Heart left ventricle (tissue), 16 donors: Measurements from ENCODE around the gene AHDC1. TPM values are rescaled to one million over a fixed set of nuclear protein-coding genes. Genes with fewer than 3 reads are reported as not detected.

Source experiments
- ATAC-seq, 4 donors: fragments of 200-7000 bp; cut with Tn5 transposase; one replicate each; pipeline ENCODE4 v1.9.1; 2020 to 2022; ENCODE audit warnings: moderate library complexity in 4 of 4, mild to moderate bottlenecking in 3 of 4, moderate number of reproducible peaks in 1 of 4
- DNase-seq, 5 donors: peaks; one replicate each; pipeline ENCODE4 v3.0.0-alpha.2; 2020
- H3K27ac ChIP-seq, 12 donors: fragments of 200-600 bp; sonication (generic) in 4 of 12; one replicate each; pipeline versions ENCODE4 v1.5.0 to v1.8.0; 2016 to 2022; ENCODE audit warnings: mild to moderate bottlenecking in 2 of 12
- H3K27me3 ChIP-seq, 9 donors: fragments of 200-600 bp; sonication (generic) in 2 of 9; one replicate each; pipeline versions ENCODE4 v1.5.1 to v1.8.0; 2016 to 2022; ENCODE audit warnings: mild to moderate bottlenecking in 3 of 9
- H3K36me3 ChIP-seq, 9 donors: fragments of 200-600 bp; sonication (generic) in 2 of 9; one replicate each; pipeline versions ENCODE4 v1.5.0 to v1.8.0; 2018 to 2022; ENCODE audit warnings: mild to moderate bottlenecking in 2 of 9
- H3K4me1 ChIP-seq, 12 donors: fragments of 200-600 bp; sonication (generic) in 4 of 12; one replicate each; pipeline versions ENCODE4 v1.5.0 to v1.8.0; 2016 to 2022; ENCODE audit warnings: mild to moderate bottlenecking in 3 of 12
- H3K4me3 ChIP-seq, 12 donors: fragments of 200-600 bp; sonication (generic) in 4 of 12; one replicate each; pipeline versions ENCODE4 v1.5.0 to v1.8.0; 2017 to 2022; ENCODE audit warnings: mild to moderate bottlenecking in 9 of 12, moderate library complexity in 4 of 12
- H3K9me3 ChIP-seq, 12 donors: fragments of 200-600 bp; sonication (generic) in 4 of 12; one replicate each; pipeline versions ENCODE4 v1.5.0 to v1.8.0; 2016 to 2022; ENCODE audit warnings: mild to moderate bottlenecking in 1 of 12
- POLR2A ChIP-seq, 2 donors: fragments of 450-650 bp; IDR thresholded peaks; one replicate each; pipeline ENCODE4 v1.6.1; 2017; ENCODE audit warnings: antibody characterized with exemption in 2 of 2, mild to moderate bottlenecking in 2 of 2, moderate library complexity in 2 of 2
- WGBS, 4 donors: extraction: QIAGEN DNeasy Blood & Tissue Kit in 2 of 4; methylation state at CpG; one replicate each; pipeline versions ENCODE4 v1.1.5 to v1.1.7; 2013 to 2018; 5-methylcytosine and 5-hydroxymethylcytosine counted together
- intact Hi-C, 10 donors: fragments of 100-400 bp; cut with DNase I; formaldehyde crosslinking; loops; one replicate each; pipeline versions ENCODE4 v1.11.1 to v1.14.2; 2022
- polyA plus RNA-seq, 2 donors: library from polyadenylated mRNA; stranded (reverse); fragments of 200-250 nt; gene quantifications; one replicate each; pipeline ENCODE4 v1.2.3, GENCODE V29; 2013
- total RNA-seq, 9 donors: library from RNA; depleted of rRNA in 2 of 9; stranded (reverse); fragments of >200 nt in 2 of 9; fragmentation: NEBNext Ultra II Directional in 3 of 9; extraction: Animal tissue kit (Norgen Biotek cat#: 25700) in 3 of 9; gene quantifications; one replicate each; pipeline versions ENCODE4 v1.1.0 to v1.2.4, GENCODE V29; 2016 to 2023
- TF ChIP-seq, protein P1 (sequence below), 12 donors: fragments of 200-600 bp; sonication (generic) in 4 of 12; IDR thresholded peaks; one replicate each; pipeline versions ENCODE4 v1.5.0 to v1.8.0; 2018 to 2022; ENCODE audit warnings: antibody characterized with exemption in 12 of 12, mild to moderate bottlenecking in 5 of 12
- donor health status: ischemic (EF 13 %, LVEDD 7.1; RV severe dilation, severe dysfunction).
- donor health status: healthy with polysubstance abuse.
- donor health status: DM: no; HTN: yes; CAD: no.
- donor health status: DM: no; HTN: no; CAD: no.
- donor health status: ischemic (EF 25% LVEDD 6.9; RV normal size, moderate dysfunction).
- donor health status: ischemic (EF 25% LVEDD 5.7; RV mildly dilated, moderate dysfunction).
- donor health status: healthy.
- donor health status: DM: yes; HTN: yes; CAD: no.
- donor health status: ischemic (EF 35%, LVEDD 5.7; RV mildly dilated, moderate dysfunction).
- donor health status: nonischemic (EF 11% LVEDD 7.7; RV severe dilation, severe dysfunction).
- donor health status: DM: yes; HTN: yes; CAD: no.
- donor health status: PGD.
- donor health status: ischemic (EF 29% LVEDD 5.4; RV normal size, mild dysfunction).
- donor health status: nonischemic (EF 23%, LVEDD 6.1; RV moderate dilation, normal function).

The AHDC1 gene
- total and polyA plus RNA-seq, 11 donors: 25.8 to 50.2 (median 42.1) TPM

DNA sequence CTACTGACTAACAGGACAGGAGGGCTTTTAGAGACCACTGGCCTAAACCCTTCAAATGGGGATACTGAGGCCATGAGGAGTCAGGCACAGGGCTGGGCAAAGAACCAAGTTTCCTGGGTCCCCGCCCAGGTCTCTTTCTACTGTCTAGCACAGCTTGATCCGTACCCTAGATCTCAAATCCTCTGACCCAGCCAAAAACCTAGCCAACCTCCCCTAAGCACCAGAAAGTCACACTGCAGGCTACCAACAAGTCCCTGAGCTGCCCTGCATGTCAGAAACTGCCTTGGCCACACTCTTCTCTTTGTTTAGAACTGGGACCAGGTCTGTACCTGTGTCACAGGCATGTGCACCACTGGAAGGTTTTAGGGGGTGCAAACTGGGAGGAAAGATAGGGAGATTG is 33.6 kb downstream of the AHDC1 start:
- H3K4me3 ChIP-seq: no peak overlapping the region
- H3K9me3 ChIP-seq: no peaks in the 10 kb centered on the region
- WGBS, 4 donors: 0 to 40% (median 25%) methylated on average over 2 of the region's 2 CpGs
- H3K4me1 ChIP-seq: peaks cover 40 to 100% (median 96%) of the 10 kb centered on the region in 12 donors
- H3K36me3 ChIP-seq: no peaks in the 10 kb centered on the region
- ATAC-seq (no peak), DNase-seq (no peak)
- TF ChIP-seq, protein P1, sequence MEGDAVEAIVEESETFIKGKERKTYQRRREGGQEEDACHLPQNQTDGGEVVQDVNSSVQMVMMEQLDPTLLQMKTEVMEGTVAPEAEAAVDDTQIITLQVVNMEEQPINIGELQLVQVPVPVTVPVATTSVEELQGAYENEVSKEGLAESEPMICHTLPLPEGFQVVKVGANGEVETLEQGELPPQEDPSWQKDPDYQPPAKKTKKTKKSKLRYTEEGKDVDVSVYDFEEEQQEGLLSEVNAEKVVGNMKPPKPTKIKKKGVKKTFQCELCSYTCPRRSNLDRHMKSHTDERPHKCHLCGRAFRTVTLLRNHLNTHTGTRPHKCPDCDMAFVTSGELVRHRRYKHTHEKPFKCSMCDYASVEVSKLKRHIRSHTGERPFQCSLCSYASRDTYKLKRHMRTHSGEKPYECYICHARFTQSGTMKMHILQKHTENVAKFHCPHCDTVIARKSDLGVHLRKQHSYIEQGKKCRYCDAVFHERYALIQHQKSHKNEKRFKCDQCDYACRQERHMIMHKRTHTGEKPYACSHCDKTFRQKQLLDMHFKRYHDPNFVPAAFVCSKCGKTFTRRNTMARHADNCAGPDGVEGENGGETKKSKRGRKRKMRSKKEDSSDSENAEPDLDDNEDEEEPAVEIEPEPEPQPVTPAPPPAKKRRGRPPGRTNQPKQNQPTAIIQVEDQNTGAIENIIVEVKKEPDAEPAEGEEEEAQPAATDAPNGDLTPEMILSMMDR (IDR thresholded peaks at IDR 0.05): no peak
- no peak for TF ChIP-seq POLR2A (IDR thresholded peaks at IDR 0.05)
- intact Hi-C loops: no loop called here
- H3K27me3 ChIP-seq: no peaks in the 10 kb centered on the region
- H3K27ac ChIP-seq: peak overlapping the region; percentile 51 to 99 (median 94)

DNA sequence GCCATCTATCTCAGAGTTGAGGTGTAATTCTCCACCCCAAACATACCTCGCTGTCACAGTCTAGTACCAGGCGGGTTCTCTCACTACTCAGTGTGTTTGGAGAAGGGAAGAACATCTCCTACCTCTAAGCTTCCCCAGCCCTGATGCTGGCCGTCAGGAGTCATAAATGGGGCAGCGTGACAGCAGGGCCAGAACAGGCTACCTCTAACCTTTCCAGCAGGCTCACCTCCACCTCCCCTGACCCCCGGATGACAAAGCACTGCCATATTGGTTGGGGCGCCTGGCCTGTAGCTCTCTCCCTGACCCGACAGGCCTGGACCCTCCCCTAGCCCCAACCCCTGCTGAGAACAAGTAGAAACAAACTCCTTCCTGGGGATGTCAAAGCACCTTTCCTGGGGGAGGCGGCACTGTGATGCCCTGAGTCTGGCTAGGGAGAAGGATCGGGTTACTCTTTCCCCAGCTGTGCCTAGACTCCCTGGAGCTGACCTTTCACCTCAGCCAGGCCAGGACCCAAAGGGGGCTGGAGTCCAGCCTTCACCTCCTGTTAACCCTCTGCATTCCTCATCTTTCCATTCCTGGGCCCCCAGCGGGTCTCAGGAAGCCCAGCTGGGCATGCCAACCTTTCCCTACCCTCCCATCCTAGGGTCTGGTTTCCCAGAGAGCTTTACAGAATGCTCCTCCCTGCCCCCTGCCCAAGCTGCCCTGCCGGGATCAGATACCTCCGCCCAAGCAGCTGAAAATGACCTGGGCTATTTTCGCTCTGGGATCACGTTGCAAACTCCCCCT is 34.2 kb downstream of the AHDC1 start:
- no peaks in the 10 kb centered on the region for H3K27me3 ChIP-seq
- no peak overlapping the region for H3K4me3 ChIP-seq
- DNase-seq: no peak
- peak overlapping the region; percentile 43 to 99 (median 94) for H3K27ac ChIP-seq
- no peaks in the 10 kb centered on the region for H3K9me3 ChIP-seq
- H3K36me3 ChIP-seq: no peaks in the 10 kb centered on the region
- no peak for ATAC-seq
- 63 to 68% (median 66%) methylated on average over 11 to 14 of the region's 14 CpGs for WGBS, 4 donors
- peaks cover 40 to 100% (median 96%) of the 10 kb centered on the region in 12 donors for H3K4me1 ChIP-seq
- no peak for TF ChIP-seq POLR2A (IDR thresholded peaks at IDR 0.05)
- TF ChIP-seq, protein P1 (IDR thresholded peaks at IDR 0.05): no peak
- intact Hi-C loops: loop anchor here in 2 of 10 donors (2.0 to 5.0 kb wide), 2 partner anchors 33 to 42 kb away; no protein-coding TSS in a partner anchor

DNA sequence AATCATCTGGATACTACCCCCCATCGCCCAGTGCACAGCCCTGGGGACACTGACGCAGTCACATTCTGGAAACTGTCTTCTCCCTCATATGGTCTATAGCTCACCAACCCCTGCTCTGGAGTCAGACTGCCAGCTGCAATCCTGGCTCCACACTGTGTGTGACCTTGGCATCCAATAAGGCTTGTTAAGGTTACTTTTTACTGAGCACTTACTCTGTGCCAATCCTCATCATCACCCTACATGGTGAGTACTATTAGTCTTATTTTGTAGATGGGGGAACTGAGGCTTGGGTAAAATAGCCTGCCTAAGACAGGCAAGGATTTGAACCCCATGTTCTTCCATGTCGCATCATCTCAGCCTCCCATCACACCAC is 34.9 kb downstream of the AHDC1 start:
- ATAC-seq: peak in 1 of 4 donors; percentile 10
- peak in 1 of 5 donors; percentile 27 for DNase-seq
- no peaks in the 10 kb centered on the region for H3K36me3 ChIP-seq
- H3K4me1 ChIP-seq: peaks cover 41 to 100% (median 96%) of the 10 kb centered on the region in 12 donors
- peak overlapping the region in 9 of 12 donors; percentile 6 to 50 (median 42) for H3K4me3 ChIP-seq
- H3K27me3 ChIP-seq: no peaks in the 10 kb centered on the region
- 66 to 82% (median 73%) methylated on average over 2 to 3 of the region's 3 CpGs for WGBS, 4 donors
- H3K9me3 ChIP-seq: no peaks in the 10 kb centered on the region
- TF ChIP-seq, protein P1 (IDR thresholded peaks at IDR 0.05): no peak
- TF ChIP-seq POLR2A (IDR thresholded peaks at IDR 0.05): no peak
- H3K27ac ChIP-seq: peak overlapping the region; percentile 43 to 99 (median 94)
- intact Hi-C loops: loop anchor here in 2 of 10 donors (2.0 to 5.0 kb wide), 2 partner anchors 34 to 42 kb away; no protein-coding TSS in a partner anchor
